OCI-LY7 (cell line): ENCODE measurements around the gene AQP11. TPM values are rescaled to one million over a fixed set of nuclear protein-coding genes. Genes with fewer than 3 reads are reported as not detected.
"Not testable (repeated sequence)": the region's sequence is repeated elsewhere in the genome, so short reads cannot be mapped to it uniquely, and the experiment has no call there.

Experiments used
- BruUV-seq: library from RNA; stranded (reverse); fragments of 400-500 nt; replicated peaks from 2 replicates; lab custom pipeline; 2021; lab: Mats Ljungman, UMichigan
- CTCF ChIA-PET: fragments of 300-600 bp; sonication (Branson Sonifier 250); formaldehyde crosslinking; loops from one replicate; lab custom pipeline; 2022; ENCODE audit warnings: antibody characterized with exemption; ENCODE audit not compliant: unreplicated experiment; lab: Charles Lee
- POLR2A ChIA-PET: fragments of 300-600 bp; sonication (Branson Sonifier 250); formaldehyde crosslinking; loops from one replicate; lab custom pipeline; 2022; ENCODE audit warnings: antibody characterized with exemption; lab: Charles Lee
- DNase-seq: peaks from one replicate; pipeline ENCODE4 v3.0.0-alpha.2; 2015; ENCODE audit warnings: low spot score
- H2AFZ ChIP-seq: fragments of 200-600 bp; sonication (generic), shearing (Covaris generic); 2 replicates; pipeline ENCODE4 v1.6.1; 2014; ENCODE audit warnings: mild to moderate bottlenecking, antibody characterized with exemption, low read length, moderate library complexity
- H3K27ac ChIP-seq: fragments of 200-600 bp; sonication (generic); 2 replicates; pipeline ENCODE4 v1.5.1; 2014; ENCODE audit warnings: mixed run types, low read depth, mild to moderate bottlenecking, moderate library complexity, low read length, inconsistent platforms; ENCODE audit not compliant: poor library complexity, severe bottlenecking
- H3K36me3 ChIP-seq: fragments of 200-600 bp; sonication (generic); 2 replicates; pipeline ENCODE4 v1.6.1; 2014; ENCODE audit warnings: mild to moderate bottlenecking, antibody characterized with exemption, low read length, moderate library complexity, mixed read lengths; ENCODE audit not compliant: insufficient read depth
- H3K4me1 ChIP-seq: fragments of 200-600 bp; sonication (generic); 2 replicates; pipeline ENCODE4 v1.5.1; 2014; ENCODE audit warnings: mild to moderate bottlenecking, low read length; ENCODE audit not compliant: insufficient read depth, poor library complexity, severe bottlenecking
- H3K4me2 ChIP-seq: fragments of 200-600 bp; sonication (generic); 2 replicates; pipeline ENCODE4 v1.6.1; 2014; ENCODE audit warnings: mild to moderate bottlenecking, low read length
- H3K4me3 ChIP-seq: fragments of 200-600 bp; sonication (generic); 2 replicates; pipeline ENCODE4 v1.5.1; 2014; ENCODE audit warnings: mild to moderate bottlenecking, low read depth, low read length; ENCODE audit not compliant: poor library complexity, severe bottlenecking
- H3K79me2 ChIP-seq: fragments of 200-600 bp; sonication (generic); 2 replicates; pipeline ENCODE4 v1.6.1; 2016; ENCODE audit warnings: low read depth, mild to moderate bottlenecking, low read length, moderate library complexity, mixed read lengths; ENCODE audit not compliant: insufficient read depth
- H3K9me2 ChIP-seq: fragments of 200-600 bp; sonication (generic); 2 replicates; pipeline ENCODE4 v1.6.1; 2016; ENCODE audit warnings: mild to moderate bottlenecking, low read length, mixed read lengths; ENCODE audit not compliant: insufficient read depth
- H3K9me3 ChIP-seq: fragments of 200-600 bp; sonication (generic); 2 replicates; pipeline ENCODE4 v1.6.1; 2014; ENCODE audit warnings: mild to moderate bottlenecking, mixed run types, low read length, mixed read lengths
- H4K20me1 ChIP-seq: fragments of 200-600 bp; sonication (generic); 2 replicates; pipeline ENCODE4 v1.6.1; 2014; ENCODE audit warnings: mild to moderate bottlenecking, antibody characterized with exemption, low read length, moderate library complexity, mixed read lengths; ENCODE audit not compliant: insufficient read depth
- EZH2phosphoT487 ChIP-seq: fragments of 200-600 bp; sonication (generic); IDR thresholded peaks from 2 replicates; pipeline ENCODE4 v1.6.1; 2018; ENCODE audit warnings: low read depth, borderline replicate concordance, mild to moderate bottlenecking, mixed run types, antibody characterized with exemption, low read length, moderate library complexity, mixed read lengths
- intact Hi-C: fragments of 100-400 bp; cut with micrococcal nuclease; formaldehyde crosslinking; loops from one replicate; pipeline ENCODE4 v1.10.0; 2022; ENCODE audit not compliant: unreplicated experiment
- total RNA-seq, 2 experiments: library from RNA; depleted of rRNA in 1 of 2; stranded (reverse); fragments of >200 nt in 1 of 2; shearing (Covaris generic) in 1 of 2; gene quantifications; 2 replicates each; pipeline ENCODE4 v1.2.3, GENCODE V29; 2014 to 2022
- TF ChIP-seq, protein P1 (sequence below): fragments of 200-600 bp; sonication (generic); conservative IDR thresholded peaks from 2 replicates; pipeline ENCODE4 v1.5.1; 2014; ENCODE audit warnings: mild to moderate bottlenecking, antibody characterized with exemption, low read length, moderate library complexity, mixed read lengths

Gene AQP11
- total RNA-seq, 2 experiments from 2014 or later: not detected

DNA sequence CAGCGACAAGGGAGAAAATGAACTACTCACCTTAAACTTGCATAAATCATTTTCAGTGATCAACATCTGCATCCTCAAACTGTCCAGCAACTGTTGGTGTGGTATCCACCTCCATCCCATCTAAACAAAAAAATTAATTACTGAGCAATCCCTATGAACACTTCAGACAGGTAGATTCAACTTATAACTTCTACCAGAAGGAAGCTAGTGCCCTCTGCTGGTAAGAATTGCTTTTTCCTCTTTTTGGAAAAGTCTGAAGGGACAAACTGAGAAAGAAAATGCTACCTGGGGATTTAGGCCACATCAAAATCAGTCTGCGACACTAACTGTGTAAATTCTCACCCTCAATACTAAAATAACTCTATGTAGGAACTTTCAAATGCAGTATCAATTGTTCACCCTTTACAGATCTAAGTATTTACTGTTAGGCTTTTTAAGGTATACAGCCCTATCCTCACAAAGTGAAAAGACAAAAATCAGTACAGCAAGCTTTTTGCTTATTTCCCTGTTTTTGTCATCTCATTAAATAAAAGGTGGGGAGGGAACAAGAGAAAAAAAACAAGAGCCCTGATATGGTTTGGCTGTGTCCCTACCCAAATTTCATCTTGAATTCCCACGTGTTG lies 29.9 kb downstream of the AQP11 start:
- Histone ChIP-seq H4K20me1 (no peaks in the 10 kb centered on the region), H3K79me2 (no peaks in the 10 kb centered on the region), H3K4me3 (no peak overlapping the region), H3K9me3 (no peaks in the 10 kb centered on the region), H3K4me1 (no peaks in the 10 kb centered on the region), H3K9me2 (no peaks in the 10 kb centered on the region), H3K27ac (no peak overlapping the region), H2AFZ (no peak overlapping the region), H3K36me3 (peaks cover 88% of the 10 kb centered on the region), H3K4me2 (no peak overlapping the region)
- POLR2A ChIA-PET: no interaction called here
- peak; percentile 67 for DNase-seq
- TF ChIP-seq EZH2phosphoT487: no peak
- TF ChIP-seq, protein P1, sequence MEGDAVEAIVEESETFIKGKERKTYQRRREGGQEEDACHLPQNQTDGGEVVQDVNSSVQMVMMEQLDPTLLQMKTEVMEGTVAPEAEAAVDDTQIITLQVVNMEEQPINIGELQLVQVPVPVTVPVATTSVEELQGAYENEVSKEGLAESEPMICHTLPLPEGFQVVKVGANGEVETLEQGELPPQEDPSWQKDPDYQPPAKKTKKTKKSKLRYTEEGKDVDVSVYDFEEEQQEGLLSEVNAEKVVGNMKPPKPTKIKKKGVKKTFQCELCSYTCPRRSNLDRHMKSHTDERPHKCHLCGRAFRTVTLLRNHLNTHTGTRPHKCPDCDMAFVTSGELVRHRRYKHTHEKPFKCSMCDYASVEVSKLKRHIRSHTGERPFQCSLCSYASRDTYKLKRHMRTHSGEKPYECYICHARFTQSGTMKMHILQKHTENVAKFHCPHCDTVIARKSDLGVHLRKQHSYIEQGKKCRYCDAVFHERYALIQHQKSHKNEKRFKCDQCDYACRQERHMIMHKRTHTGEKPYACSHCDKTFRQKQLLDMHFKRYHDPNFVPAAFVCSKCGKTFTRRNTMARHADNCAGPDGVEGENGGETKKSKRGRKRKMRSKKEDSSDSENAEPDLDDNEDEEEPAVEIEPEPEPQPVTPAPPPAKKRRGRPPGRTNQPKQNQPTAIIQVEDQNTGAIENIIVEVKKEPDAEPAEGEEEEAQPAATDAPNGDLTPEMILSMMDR: peak; percentile 90
- intact Hi-C loops: no loop called here
- no TSS peak for BruUV-seq
- CTCF ChIA-PET: no interaction called here

DNA sequence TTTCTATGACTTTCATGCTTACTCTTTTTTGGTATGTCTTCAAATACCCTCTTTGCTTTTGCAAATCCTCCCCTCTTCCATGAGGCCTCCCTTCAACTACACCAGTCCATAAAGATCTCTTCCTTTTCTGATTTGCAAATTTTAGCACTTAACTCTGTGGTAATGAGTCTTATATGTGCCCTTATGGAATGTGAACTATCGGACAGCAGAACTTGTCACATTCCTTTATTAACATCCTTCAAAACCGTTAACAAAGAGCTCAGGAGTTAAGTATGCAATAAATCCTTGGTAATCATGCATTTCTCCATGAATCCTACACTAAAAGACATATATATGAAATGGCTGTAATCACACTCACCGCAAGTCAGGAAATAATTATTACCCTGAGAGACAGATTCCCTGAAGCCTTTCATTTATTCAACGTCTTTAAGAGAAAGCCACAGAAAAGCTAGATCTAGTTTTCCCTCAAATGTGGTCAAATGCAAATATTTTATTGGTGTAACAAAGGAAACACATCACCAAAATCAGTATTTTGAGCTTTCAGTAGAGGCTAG lies 40.5 kb downstream of the AQP11 start:
- Histone ChIP-seq H3K9me2 (no peaks in the 10 kb centered on the region), H3K79me2 (peaks cover 62% of the 10 kb centered on the region), H3K4me3 (no peak overlapping the region), H2AFZ (no peak overlapping the region), H3K4me1 (no peaks in the 10 kb centered on the region), H3K36me3 (peaks cover 82% of the 10 kb centered on the region), H3K9me3 (no peaks in the 10 kb centered on the region), H4K20me1 (no peaks in the 10 kb centered on the region), H3K27ac (no peak overlapping the region), H3K4me2 (no peak overlapping the region)
- BruUV-seq: no TSS peak
- TF ChIP-seq, protein P1: no peak
- TF ChIP-seq EZH2phosphoT487: no peak
- CTCF ChIA-PET: no interaction called here
- intact Hi-C loops: no loop called here
- POLR2A ChIA-PET: interaction anchor here (1.0 kb wide), 1 partner anchor 369 kb away, joined by 3 read pairs; no protein-coding TSS in a partner anchor
- DNase-seq: no peak

DNA sequence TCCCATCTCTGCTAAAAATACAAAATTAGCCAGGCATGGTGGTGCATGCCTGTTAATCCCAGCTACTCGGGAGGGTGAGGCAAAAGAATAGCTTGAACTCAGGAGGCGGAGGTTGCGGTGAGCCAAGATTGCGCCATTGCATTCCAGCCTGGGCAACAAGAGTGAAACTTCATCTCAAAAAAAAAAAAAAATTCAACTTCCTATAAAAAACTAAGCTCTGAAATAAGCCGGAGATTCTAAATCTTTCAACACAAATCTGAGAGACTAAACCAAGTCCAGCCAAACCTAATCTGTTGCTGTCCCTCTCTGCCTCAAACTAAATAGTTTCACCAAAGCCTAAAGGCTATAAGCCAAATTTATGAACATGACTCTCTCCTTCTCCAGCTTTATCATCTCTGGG lies 44.2 kb downstream of the AQP11 start:
- H3K4me1 ChIP-seq: peaks cover 12% of the 10 kb centered on the region
- CTCF ChIA-PET, H2AFZ ChIP-seq, H3K27ac ChIP-seq, BruUV-seq, H3K9me2 ChIP-seq, DNase-seq, H4K20me1 ChIP-seq, H3K4me2 ChIP-seq, H3K4me3 ChIP-seq, H3K9me3 ChIP-seq, intact Hi-C loops: not testable (repeated sequence)
- POLR2A ChIA-PET: interaction anchor here (0.6 to 1.1 kb wide), 4 partner anchors 10 to 507 kb away, joined by 3 to 4 read pairs (median 3); no protein-coding TSS in a partner anchor
- H3K36me3 ChIP-seq: peaks cover 61% of the 10 kb centered on the region
- peaks cover 76% of the 10 kb centered on the region for H3K79me2 ChIP-seq
